ENCODE data around the gene WDR82. TPM values are rescaled to one million over a fixed set of nuclear protein-coding genes. Genes with fewer than 3 reads are reported as not detected.

The WDR82 gene
- total RNA-seq, 2 experiments from 2014 or later = 131 TPM

GRCh38 chr3:52234516-52235447, 43.7 kb downstream of the WDR82 start:
- ChIA-PET POLR2A (interaction anchor here (0.5 to 2.7 kb wide), 6 partner anchors 12 to 47 kb away, joined by 3 to 13 read pairs (median 5); partner anchors contain the start of gene WDR82), CTCF (interaction anchor here (0.8 to 13.1 kb wide), 8 partner anchors 9 to 104 kb away, joined by 3 to 176 read pairs (median 12); partner anchors contain the start of genes TLR9 and WDR82)
- Mint-ChIP-seq H3K36me3 (ENCODE audit: low read depth) (peaks cover 61% of the 10 kb centered on the region), H3K9me3 (ENCODE audit: insufficient read depth) (no peaks in the 10 kb centered on the region), H3K4me3 (no peak overlapping the region), H3K27me3 (ENCODE audit: low read depth) (no peaks in the 10 kb centered on the region), H3K27ac (peak overlapping the region; percentile 60), H3K4me1 (ENCODE audit: low read depth) (peaks cover 73% of the 10 kb centered on the region)
- no peak for ATAC-seq
- DNase-seq = no peak

GRCh38 chr3:52233968-52234367, 44.5 kb downstream of the WDR82 start:
- Mint-ChIP-seq H3K27me3 (ENCODE audit: low read depth) (no peaks in the 10 kb centered on the region), H3K4me1 (ENCODE audit: low read depth) (peaks cover 73% of the 10 kb centered on the region), H3K9me3 (ENCODE audit: insufficient read depth) (no peaks in the 10 kb centered on the region), H3K36me3 (ENCODE audit: low read depth) (peaks cover 62% of the 10 kb centered on the region), H3K27ac (peak overlapping the region; percentile 74), H3K4me3 (peak overlapping the region; percentile 3)
- DNase-seq (no peak), ATAC-seq (no peak)
- ChIA-PET CTCF (interaction anchor here (0.8 to 13.1 kb wide), 6 partner anchors 8 to 105 kb away, joined by 3 to 176 read pairs (median 28); partner anchors contain the start of genes TLR9 and WDR82), POLR2A (interaction anchor here (1.1 to 2.3 kb wide), 3 partner anchors 44 to 48 kb away, joined by 3 to 13 read pairs (median 4); partner anchors contain the start of gene WDR82)

- Mint-ChIP-seq H3K36me3 (ENCODE audit: low read depth) (peaks cover 59% of the 10 kb centered on the region), H3K4me1 (ENCODE audit: low read depth) (peaks cover 69% of the 10 kb centered on the region), H3K4me3 (no peak overlapping the region), H3K27ac (peak overlapping the region; percentile 61), H3K27me3 (ENCODE audit: low read depth) (no peaks in the 10 kb centered on the region), H3K9me3 (ENCODE audit: insufficient read depth) (no peaks in the 10 kb centered on the region)
- ChIA-PET POLR2A (interaction anchor here (1.8 to 2.9 kb wide), 3 partner anchors 15 to 55 kb away, joined by 6 to 11 read pairs (median 8); partner anchors contain the start of gene GLYCTK), CTCF (interaction anchor here (0.6 to 11.1 kb wide), 12 partner anchors 8 to 106 kb away, joined by 4 to 176 read pairs (median 25); partner anchors contain the start of genes GLYCTK, PPM1M and WDR82)
- DNase-seq (no peak), ATAC-seq (no peak)
Observed at GRCh38 chr3:52233108-52233591, 45.3 kb downstream of the WDR82 start.

GRCh38 chr3:52232279-52233107, 46.0 kb downstream of the WDR82 start:
- H3K4me1 Mint-ChIP-seq (ENCODE audit: low read depth) = peaks cover 66% of the 10 kb centered on the region
- POLR2A ChIA-PET = interaction anchor here (0.7 to 2.9 kb wide), 8 partner anchors 8 to 56 kb away, joined by 3 to 17 read pairs (median 10); partner anchors contain the start of genes GLYCTK and WDR82

GRCh38 chr3:52231502-52232278, 46.8 kb downstream of the WDR82 start:
- CTCF ChIA-PET = interaction anchor here (0.7 to 11.1 kb wide), 26 partner anchors 9 to 181 kb away, joined by 3 to 176 read pairs (median 6); partner anchors contain the start of genes DNAH1, GLYCTK, PPM1M and WDR82
- Mint-ChIP-seq H3K27me3 (ENCODE audit: low read depth) (no peaks in the 10 kb centered on the region), H3K4me1 (ENCODE audit: low read depth) (peaks cover 62% of the 10 kb centered on the region), H3K9me3 (ENCODE audit: insufficient read depth) (no peaks in the 10 kb centered on the region), H3K27ac (peak overlapping the region; percentile 77), H3K4me3 (peak overlapping the region; percentile 38), H3K36me3 (ENCODE audit: low read depth) (peaks cover 65% of the 10 kb centered on the region)
- DNase-seq (peak; percentile 89), ATAC-seq (peak; percentile 88)
- POLR2A ChIA-PET = interaction anchor here (0.6 to 2.9 kb wide), 13 partner anchors 9 to 108 kb away, joined by 3 to 17 read pairs (median 6); partner anchors contain the start of genes GLYCTK and WDR82

More at GRCh38 chr3:52232279-52233107, 46.0 kb downstream of the WDR82 start:
- Mint-ChIP-seq H3K27ac (peak overlapping the region; percentile 61), H3K9me3 (ENCODE audit: insufficient read depth) (no peaks in the 10 kb centered on the region), H3K4me3 (peak overlapping the region; percentile 17), H3K36me3 (ENCODE audit: low read depth) (peaks cover 64% of the 10 kb centered on the region), H3K27me3 (ENCODE audit: low read depth) (no peaks in the 10 kb centered on the region)
- CTCF ChIA-PET = interaction anchor here (0.6 to 11.1 kb wide), 19 partner anchors 8 to 180 kb away, joined by 3 to 176 read pairs (median 13); partner anchors contain the start of genes DNAH1, GLYCTK, PPM1M and WDR82
- DNase-seq (peak; percentile 55), ATAC-seq (peak; percentile 5)

- Mint-ChIP-seq H3K27me3 (ENCODE audit: low read depth) (no peaks in the 10 kb centered on the region), H3K27ac (peak overlapping the region; percentile 61), H3K4me3 (no peak overlapping the region), H3K9me3 (ENCODE audit: insufficient read depth) (no peaks in the 10 kb centered on the region), H3K4me1 (ENCODE audit: low read depth) (peaks cover 62% of the 10 kb centered on the region), H3K36me3 (ENCODE audit: low read depth) (peaks cover 63% of the 10 kb centered on the region)
- ATAC-seq (peak; percentile 3), DNase-seq (no peak)
- POLR2A ChIA-PET = interaction anchor here (0.6 to 2.9 kb wide), 13 partner anchors 9 to 108 kb away, joined by 3 to 17 read pairs (median 6); partner anchors contain the start of genes GLYCTK and WDR82
- CTCF ChIA-PET = interaction anchor here (0.7 to 11.1 kb wide), 24 partner anchors 10 to 181 kb away, joined by 3 to 176 read pairs (median 6); partner anchors contain the start of genes DNAH1, GLYCTK, PPM1M and WDR82
Observed at GRCh38 chr3:52230889-52231499, 47.5 kb downstream of the WDR82 start.

GRCh38 chr3:52230461-52230860, 48.0 kb downstream of the WDR82 start:
- Mint-ChIP-seq H3K9me3 (ENCODE audit: insufficient read depth) (no peaks in the 10 kb centered on the region), H3K36me3 (ENCODE audit: low read depth) (peaks cover 61% of the 10 kb centered on the region), H3K4me3 (no peak overlapping the region), H3K4me1 (ENCODE audit: low read depth) (peaks cover 62% of the 10 kb centered on the region), H3K27me3 (ENCODE audit: low read depth) (no peaks in the 10 kb centered on the region), H3K27ac (peak overlapping the region; percentile 61)
- ATAC-seq = no peak
- DNase-seq = no peak
- ChIA-PET POLR2A (interaction anchor here (0.6 to 2.9 kb wide), 5 partner anchors 8 to 58 kb away, joined by 3 to 12 read pairs (median 8); partner anchors contain the start of gene GLYCTK), CTCF (interaction anchor here (0.9 to 11.1 kb wide), 15 partner anchors 11 to 182 kb away, joined by 3 to 176 read pairs (median 18); partner anchors contain the start of genes GLYCTK, PPM1M and WDR82)

- ChIA-PET POLR2A (interaction anchor here (2.0 kb wide), 1 partner anchor 10 kb away, joined by 5 read pairs; no protein-coding TSS in a partner anchor), CTCF (interaction anchor here (3.9 to 11.1 kb wide), 3 partner anchors 11 to 110 kb away, joined by 74 to 176 read pairs (median 98); partner anchors contain the start of gene WDR82)
- H3K27ac Mint-ChIP-seq = no peak overlapping the region
- H3K36me3 Mint-ChIP-seq (ENCODE audit: low read depth) = peaks cover 60% of the 10 kb centered on the region
- peaks cover 63% of the 10 kb centered on the region for H3K4me1 Mint-ChIP-seq (ENCODE audit: low read depth)
- ATAC-seq = no peak
- DNase-seq = no peak
- no peak overlapping the region for H3K4me3 Mint-ChIP-seq
- no peaks in the 10 kb centered on the region for H3K27me3 Mint-ChIP-seq (ENCODE audit: low read depth)
- H3K9me3 Mint-ChIP-seq (ENCODE audit: insufficient read depth) = no peaks in the 10 kb centered on the region
Observed at GRCh38 chr3:52229656-52230055, 48.8 kb downstream of the WDR82 start.

GRCh38 chr3:52228751-52229291, 49.6 kb downstream of the WDR82 start:
- H3K27ac Mint-ChIP-seq = no peak overlapping the region
- ChIA-PET CTCF (interaction anchor here (11.1 kb wide), 1 partner anchor 10 kb away, joined by 176 read pairs; no protein-coding TSS in a partner anchor), POLR2A (interaction anchor here (2.0 kb wide), 1 partner anchor 9 kb away, joined by 5 read pairs; no protein-coding TSS in a partner anchor)
- DNase-seq (no peak), ATAC-seq (no peak)
- H3K4me1 Mint-ChIP-seq (ENCODE audit: low read depth) = peaks cover 63% of the 10 kb centered on the region
- no peaks in the 10 kb centered on the region for H3K9me3 Mint-ChIP-seq (ENCODE audit: insufficient read depth)
- H3K27me3 Mint-ChIP-seq (ENCODE audit: low read depth) = no peaks in the 10 kb centered on the region
- peaks cover 55% of the 10 kb centered on the region for H3K36me3 Mint-ChIP-seq (ENCODE audit: low read depth)
- no peak overlapping the region for H3K4me3 Mint-ChIP-seq

Data from activated CD8-positive, alpha-beta T cell treated with anti-CD3 and anti-CD28 coated beads, Interleukin-2, amount 10 ng/mL, durations not matched to agents 7 days and 5 days (primary cell).